HG02938 (cell line): ENCODE data around the gene STK36.

Source experiments
- ATAC-seq: cut with Tn5 transposase; IDR thresholded peaks from one replicate; pipeline ENCODE4 v1.9.1; 2021; ENCODE audit warnings: mild to moderate bottlenecking, moderate library complexity; ENCODE audit not compliant: unreplicated experiment

Gene STK36

GRCh38 chr2:218719457-218719856 lies 47.6 kb downstream of the STK36 start:
- ATAC-seq, result no peak

GRCh38 chr2:218720048-218721041 lies 48.5 kb downstream of the STK36 start:
- ATAC-seq, result no peak

DNA sequence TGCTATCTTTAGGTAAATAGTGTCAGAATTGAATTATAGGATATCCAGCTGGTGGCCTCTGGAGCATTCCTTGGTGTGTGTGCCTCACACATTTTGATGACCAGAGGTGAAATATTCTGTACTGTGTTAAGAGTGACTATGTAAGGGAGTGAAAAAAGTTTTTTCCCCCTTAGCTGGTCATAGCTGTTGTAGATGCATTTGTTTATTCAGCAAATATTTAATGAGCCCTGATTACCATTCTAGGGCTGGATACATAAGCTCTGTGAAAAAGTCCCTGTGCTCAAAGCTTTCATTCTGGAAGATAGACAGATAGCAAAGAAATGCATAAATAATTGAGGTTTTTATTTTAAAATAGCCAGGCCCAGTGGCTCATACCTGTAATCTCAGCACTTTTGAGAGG lies 49.6 kb downstream of the STK36 start:
- no peak for ATAC-seq

- no peak for ATAC-seq
These were observed 50.0 kb downstream of the STK36 start for GRCh38 chr2:218721934-218722333.

DNA sequence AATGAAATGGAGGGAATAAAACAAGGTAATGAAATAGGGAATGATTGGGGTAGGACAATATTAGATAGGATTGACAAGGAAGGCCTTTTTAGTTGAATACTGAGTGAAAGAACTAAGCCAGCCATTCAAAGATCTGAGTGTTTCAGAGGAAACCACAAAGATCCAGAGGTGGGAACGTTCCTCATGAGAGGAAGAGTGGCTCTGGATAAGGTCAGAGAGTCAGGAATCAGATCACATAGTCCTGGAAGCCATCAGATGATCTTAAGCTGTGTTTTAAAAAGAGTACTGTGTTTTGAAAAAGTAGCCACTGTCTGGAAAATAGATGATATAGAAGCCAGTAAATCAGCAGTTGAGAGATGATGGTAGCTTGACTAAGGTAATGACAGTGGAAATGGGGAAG lies 50.5 kb downstream of the STK36 start:
- ATAC-seq, result no peak

GRCh38 chr2:218722876-218723785 lies 51.2 kb downstream of the STK36 start:
- ATAC-seq, result no peak

GRCh38 chr2:218726004-218726574 lies 54.2 kb downstream of the STK36 start:
- ATAC-seq, result no peak

- no peak for ATAC-seq
These were observed 55.7 kb downstream of the STK36 start for GRCh38 chr2:218727502-218728165.

- ATAC-seq, result no peak
These were observed 57.8 kb downstream of the STK36 start for GRCh38 chr2:218729640-218730039.

DNA sequence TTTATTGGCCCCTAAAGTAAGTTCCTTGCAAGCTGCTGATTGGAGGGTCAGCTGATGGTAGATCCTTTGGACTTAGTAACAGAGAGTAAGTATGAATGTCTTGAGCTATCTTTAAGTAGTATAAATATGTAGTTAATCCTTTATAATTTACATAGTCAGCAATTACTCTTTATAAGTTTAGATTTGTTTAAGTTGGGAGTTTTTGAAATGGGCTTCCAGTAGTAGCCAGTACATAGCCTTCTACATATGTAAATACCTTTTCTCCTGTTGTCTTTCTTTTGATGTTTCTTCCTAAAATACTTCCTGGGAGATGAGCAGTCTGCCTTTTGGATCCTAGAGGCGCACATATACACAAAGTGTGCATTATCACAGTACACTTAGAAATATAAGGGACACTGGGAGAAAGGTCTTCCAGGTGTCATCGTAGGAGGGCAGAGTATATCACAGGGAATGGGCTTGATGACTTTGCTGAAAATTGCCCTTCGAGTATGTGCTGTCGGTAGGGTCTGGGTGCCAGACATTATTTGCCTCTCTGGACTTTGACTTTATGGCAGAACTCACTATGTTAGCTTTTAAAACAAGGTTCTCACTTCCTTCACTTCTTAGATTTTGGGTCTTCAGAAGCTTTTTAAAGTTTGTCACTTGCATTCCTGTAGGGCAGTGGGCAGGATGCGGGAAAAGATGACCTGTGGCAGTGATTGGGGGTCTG lies 60.3 kb downstream of the STK36 start:
- ATAC-seq, result no peak

GRCh38 chr2:218732761-218733158 lies 60.9 kb downstream of the STK36 start:
- no peak for ATAC-seq

- ATAC-seq, result no peak
These were observed 61.5 kb downstream of the STK36 start for GRCh38 chr2:218733171-218734021.

GRCh38 chr2:218734190-218734975 lies 62.5 kb downstream of the STK36 start:
- ATAC-seq, result no peak

- ATAC-seq, result no peak
These were observed 64.6 kb downstream of the STK36 start for GRCh38 chr2:218736531-218736930.

GRCh38 chr2:218743068-218743467 lies 71.2 kb downstream of the STK36 start:
- no peak for ATAC-seq

DNA sequence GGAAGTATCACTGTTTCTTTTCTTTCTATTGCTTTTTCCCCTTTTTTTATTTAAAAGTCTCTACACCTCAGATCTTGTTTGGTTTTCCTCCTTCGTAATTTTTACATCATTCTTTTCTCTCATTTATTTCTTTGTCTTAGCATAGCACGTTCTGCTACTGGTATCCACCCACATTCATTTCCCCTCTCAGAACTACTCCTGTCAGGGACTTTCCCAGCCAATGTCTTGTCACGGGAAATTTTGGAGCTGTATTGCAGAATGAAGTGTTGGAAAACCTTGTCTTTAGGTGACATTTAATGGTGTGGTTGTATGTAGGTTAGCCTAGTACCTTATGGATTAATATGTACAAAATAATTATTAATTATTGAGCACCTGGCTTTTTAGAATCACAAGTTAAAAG lies 72.7 kb downstream of the STK36 start:
- no peak for ATAC-seq

GRCh38 chr2:218745160-218745558 lies 73.3 kb downstream of the STK36 start:
- ATAC-seq, result no peak
